A549 (cell line): ENCODE data around the gene GRIK4.

Experiments
- CEBPB ChIP-seq, 2 experiments: fragments of >200 bp in 1 of 2; sonication (Bioruptor Twin) in 1 of 2; formaldehyde crosslinking in 1 of 2; IDR thresholded peaks; 2 replicates each; pipeline ENCODE4 v1.6.1; 2012 to 2016
- CTCF ChIP-seq: fragments of >200 bp; sonication (Bioruptor Twin); formaldehyde crosslinking; IDR thresholded peaks from 3 replicates; pipeline ENCODE4 v1.5.1; 2016
- POLR2A ChIP-seq: IDR thresholded peaks from 2 replicates; pipeline ENCODE4 v1.6.1; 2012; ENCODE audit warnings: mild to moderate bottlenecking, low read length
- USF2 ChIP-seq: fragments of 450-650 bp; IDR thresholded peaks from 2 replicates; pipeline ENCODE4 v1.6.1; 2014; ENCODE audit warnings: antibody characterized with exemption

- TF ChIP-seq POLR2A (no peak), CTCF (no peak), CEBPB (IDR thresholded peaks at IDR 0.05) (no peak), USF2 (no peak)
These were observed 485.4 kb downstream of the GRIK4 start for GRCh38 chr11:120996973-120997372.
